Retinal pigment epithelial cell (primary cell): ENCODE data around the gene GMDS.

Source experiments
- DNase-seq: peaks from one replicate; pipeline ENCODE4 v3.0.0-alpha.2; 2010; ENCODE audit warnings: low read depth
- H3K4me3 ChIP-seq: 2 replicates; pipeline ENCODE4 v1.5.1; 2011; ENCODE audit warnings: mild to moderate bottlenecking, low read length, control low read depth, moderate library complexity
- TF ChIP-seq, protein P1 (sequence below): conservative IDR thresholded peaks from 2 replicates; pipeline ENCODE4 v1.5.1; 2011; ENCODE audit warnings: low read depth, low read length, control low read depth, inconsistent platforms

GMDS gene

DNA sequence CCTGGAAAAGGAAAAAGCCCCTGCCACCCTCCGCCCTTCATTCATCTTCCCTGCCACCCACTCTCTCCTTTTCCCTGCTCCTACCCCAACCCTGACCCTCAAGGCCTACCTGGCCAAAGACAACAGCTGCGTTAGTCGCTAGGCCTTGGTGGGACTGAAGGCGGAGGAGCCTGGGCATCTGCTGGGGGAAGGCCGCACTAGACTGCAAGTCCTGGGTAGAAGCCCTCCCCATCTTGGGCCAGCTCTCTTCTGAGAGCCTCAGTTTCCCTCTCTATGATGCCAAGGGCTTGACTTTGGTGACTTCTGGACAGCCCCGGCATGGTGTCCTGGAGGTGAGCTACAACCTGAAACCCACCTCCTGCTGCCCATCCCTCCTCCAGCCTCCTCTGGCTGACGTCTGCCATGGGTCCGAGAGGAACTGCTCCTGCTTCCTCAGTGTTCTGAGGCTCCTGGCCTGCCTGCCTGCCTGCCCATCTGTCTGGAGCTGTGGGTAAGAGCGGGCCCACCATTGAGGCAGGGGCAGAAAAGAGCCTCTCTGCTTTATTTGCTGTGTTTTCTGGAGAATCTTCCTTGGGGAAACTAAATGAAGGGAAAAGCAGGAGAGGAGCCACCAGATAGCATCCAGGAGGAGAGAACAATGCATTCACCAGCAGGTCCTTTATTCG, 643.2 kb downstream of the GMDS start:
- TF ChIP-seq, protein P1, sequence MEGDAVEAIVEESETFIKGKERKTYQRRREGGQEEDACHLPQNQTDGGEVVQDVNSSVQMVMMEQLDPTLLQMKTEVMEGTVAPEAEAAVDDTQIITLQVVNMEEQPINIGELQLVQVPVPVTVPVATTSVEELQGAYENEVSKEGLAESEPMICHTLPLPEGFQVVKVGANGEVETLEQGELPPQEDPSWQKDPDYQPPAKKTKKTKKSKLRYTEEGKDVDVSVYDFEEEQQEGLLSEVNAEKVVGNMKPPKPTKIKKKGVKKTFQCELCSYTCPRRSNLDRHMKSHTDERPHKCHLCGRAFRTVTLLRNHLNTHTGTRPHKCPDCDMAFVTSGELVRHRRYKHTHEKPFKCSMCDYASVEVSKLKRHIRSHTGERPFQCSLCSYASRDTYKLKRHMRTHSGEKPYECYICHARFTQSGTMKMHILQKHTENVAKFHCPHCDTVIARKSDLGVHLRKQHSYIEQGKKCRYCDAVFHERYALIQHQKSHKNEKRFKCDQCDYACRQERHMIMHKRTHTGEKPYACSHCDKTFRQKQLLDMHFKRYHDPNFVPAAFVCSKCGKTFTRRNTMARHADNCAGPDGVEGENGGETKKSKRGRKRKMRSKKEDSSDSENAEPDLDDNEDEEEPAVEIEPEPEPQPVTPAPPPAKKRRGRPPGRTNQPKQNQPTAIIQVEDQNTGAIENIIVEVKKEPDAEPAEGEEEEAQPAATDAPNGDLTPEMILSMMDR, result no peak
- no peak overlapping the region for H3K4me3 ChIP-seq
- no peak for DNase-seq

DNA sequence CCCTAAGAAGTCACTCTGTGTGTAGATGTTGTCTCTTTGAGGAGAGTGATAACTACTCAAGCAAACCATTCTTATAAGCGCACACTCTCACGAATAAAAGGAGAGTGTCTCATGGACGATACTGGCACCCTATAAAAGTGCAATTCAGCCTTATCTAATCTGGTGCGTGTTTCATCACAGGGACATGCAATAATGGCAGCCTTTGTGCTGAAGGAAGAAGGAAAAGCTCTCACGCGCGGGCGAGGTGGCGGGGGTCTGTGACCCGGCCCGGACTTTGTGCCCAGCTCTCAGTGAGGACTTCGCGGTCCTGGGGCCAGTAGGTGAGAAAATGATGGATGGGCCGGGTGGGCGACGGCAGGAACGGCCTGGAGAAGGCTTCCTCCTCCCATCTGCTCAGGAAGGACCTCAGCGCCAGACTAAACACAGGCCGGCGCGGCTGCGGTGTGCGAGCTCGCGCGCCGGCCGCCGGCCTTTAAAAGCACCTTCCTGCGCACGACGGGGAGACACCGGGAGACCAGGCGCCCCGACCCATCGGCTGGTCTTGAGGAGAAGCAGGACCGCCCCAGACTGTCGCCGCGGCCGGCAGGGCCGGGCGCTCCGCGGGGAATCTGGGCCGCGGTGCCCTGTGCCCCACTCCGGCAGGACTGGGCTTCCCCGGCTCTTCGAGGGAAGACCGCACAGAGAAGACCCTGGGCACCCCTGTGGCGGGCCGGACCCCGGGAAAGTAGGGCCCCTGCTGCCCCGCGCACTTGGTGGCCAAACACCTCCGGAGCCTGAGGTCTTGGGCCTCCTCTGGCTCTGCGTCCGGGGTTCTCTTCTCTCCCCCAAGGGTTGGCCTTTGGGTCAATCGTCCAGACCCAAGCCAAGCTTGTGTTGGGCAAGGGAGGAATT, 644.0 kb downstream of the GMDS start:
- no peak for DNase-seq
- H3K4me3 ChIP-seq, result no peak overlapping the region
- TF ChIP-seq, protein P1, result no peak

DNA sequence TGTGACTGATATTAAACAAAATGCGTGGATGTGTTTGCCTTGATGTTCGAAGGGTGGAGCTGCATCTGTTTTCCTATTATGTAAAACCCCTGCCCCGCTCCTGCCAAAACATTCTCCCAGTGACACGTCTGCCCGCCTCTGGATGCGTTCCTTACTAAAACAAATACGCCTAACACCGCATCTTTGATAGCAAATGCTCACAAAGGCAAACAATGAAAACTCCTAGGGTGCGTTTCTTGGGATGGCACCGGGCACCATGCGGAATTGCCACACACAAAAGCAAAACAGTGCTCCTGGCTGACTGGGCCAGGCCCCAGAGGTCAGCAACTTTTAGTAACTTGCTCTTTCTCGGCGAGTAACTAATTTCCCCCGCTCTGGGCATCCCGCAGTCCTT, 644.6 kb downstream of the GMDS start:
- DNase-seq, result no peak
- no peak overlapping the region for H3K4me3 ChIP-seq
- TF ChIP-seq, protein P1, result no peak

DNA sequence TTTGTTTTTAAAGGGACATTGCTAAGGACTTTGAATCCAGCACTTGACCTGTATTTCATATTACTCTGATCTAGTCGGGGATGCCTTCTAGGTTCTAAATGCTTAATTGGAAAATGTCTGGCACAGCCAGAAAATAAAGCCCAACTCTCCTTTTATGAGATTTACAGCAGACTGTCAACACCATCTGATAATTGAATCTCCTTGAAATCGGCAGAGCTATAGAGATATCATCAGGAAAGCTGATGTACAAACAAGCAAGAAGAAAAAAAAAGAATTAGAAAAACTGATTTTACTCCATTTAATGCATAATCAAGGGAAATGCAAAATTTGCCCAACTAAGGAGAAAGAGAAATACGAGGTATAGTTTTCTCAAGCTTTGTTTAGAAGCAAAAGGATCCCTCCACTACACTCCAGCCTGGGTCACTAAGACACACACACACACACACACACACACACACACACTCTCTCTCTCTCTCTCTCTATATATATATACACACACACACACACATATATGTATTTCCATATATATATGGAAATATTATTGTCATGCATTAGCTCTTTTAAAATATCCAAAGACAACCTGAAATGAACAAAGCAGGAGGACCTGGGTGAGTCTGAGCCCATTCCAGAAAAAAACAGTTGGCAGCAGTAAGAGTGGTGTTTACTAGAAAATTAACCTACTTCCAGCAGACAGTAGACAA, 645.2 kb downstream of the GMDS start:
- TF ChIP-seq, protein P1, result no peak
- DNase-seq, result no peak
- no peak overlapping the region for H3K4me3 ChIP-seq

DNA sequence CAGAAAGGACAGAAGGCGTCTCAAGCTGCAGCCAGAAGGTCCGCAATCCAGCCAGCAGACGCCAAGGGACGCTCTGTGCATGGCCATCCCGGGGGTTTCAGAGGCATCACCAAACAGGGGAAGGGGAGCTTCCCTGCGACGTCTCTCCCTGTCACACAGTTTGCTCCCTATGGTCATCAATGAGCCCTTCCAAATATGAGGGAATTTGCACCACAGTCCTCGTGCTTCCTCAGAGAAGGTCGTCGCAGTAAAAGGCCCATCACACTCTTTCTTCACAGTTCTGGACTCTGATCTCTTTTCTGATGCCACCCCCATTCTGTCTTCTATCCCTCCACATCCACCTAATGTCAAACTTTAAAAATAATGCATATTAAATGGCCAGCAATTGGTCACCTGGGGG, 645.9 kb downstream of the GMDS start:
- no peak overlapping the region for H3K4me3 ChIP-seq
- TF ChIP-seq, protein P1, result no peak
- no peak for DNase-seq

DNA sequence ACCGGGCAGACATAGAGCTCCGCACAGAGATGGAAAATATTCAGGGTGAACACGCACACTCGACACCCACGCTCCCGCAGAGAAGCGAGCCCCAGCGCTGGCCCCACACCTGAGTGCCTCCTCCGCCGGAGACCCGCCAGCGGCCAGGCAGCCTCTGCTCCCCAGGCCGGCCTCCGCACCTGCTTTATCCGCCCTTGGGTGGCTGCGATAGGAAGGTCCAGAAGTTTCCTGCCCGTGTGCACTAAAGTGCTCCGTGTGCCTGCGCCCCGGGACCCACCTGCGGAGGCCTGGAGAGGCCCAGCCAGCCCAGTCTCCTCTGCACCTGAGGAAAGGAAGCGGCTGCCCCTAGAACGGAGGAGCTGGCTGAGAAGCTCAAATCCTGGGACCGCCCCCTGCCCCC, 646.5 kb downstream of the GMDS start:
- no peak for DNase-seq
- TF ChIP-seq, protein P1, result no peak
- H3K4me3 ChIP-seq, result no peak overlapping the region

DNA sequence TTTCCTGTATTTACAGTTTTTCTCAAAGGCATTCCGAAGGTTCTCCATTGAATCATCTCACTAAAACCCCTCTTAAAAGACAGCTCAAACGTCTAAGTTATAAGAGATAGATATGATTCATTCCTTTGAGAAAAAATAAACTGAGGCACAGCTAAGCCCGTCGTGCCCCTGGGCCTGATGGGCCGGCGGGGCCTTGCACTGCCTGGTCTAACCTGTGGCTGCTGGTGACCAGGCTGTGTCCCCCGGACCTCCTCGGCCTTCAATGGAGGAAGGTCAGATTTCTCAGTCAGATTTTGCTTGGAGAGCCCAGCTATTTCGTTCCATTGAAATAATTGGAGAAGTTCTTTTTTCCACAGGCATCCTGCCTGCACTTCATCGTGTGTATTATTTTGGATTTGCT, 647.0 kb downstream of the GMDS start:
- TF ChIP-seq, protein P1, result no peak
- DNase-seq, result no peak
- no peak overlapping the region for H3K4me3 ChIP-seq
